Brain pericyte (primary cell): ENCODE results near the gene GBA3.

Experiments used
- DNase-seq: peaks from one replicate; pipeline ENCODE4 v3.0.0-alpha.2; 2012; ENCODE audit warnings: low read depth, low spot score

The GBA3 gene

GRCh38 chr4:22780797-22781196 lies 88.1 kb downstream of the GBA3 start:
- no peak for DNase-seq

GRCh38 chr4:22787753-22788375 lies 95.1 kb downstream of the GBA3 start:
- DNase-seq = no peak

- no peak for DNase-seq
Observed at GRCh38 chr4:22790631-22791030, 97.9 kb downstream of the GBA3 start.

- DNase-seq = no peak
Observed at GRCh38 chr4:22794732-22795131, 102.0 kb downstream of the GBA3 start.

GRCh38 chr4:22801391-22801790 lies 108.7 kb downstream of the GBA3 start:
- no peak for DNase-seq

GRCh38 chr4:22802876-22803275 lies 110.1 kb downstream of the GBA3 start:
- DNase-seq = no peak

GRCh38 chr4:22803512-22803911 lies 110.8 kb downstream of the GBA3 start:
- DNase-seq = no peak

GRCh38 chr4:22814906-22815305 lies 122.2 kb downstream of the GBA3 start:
- DNase-seq = no peak

GRCh38 chr4:22824091-22824490 lies 131.4 kb downstream of the GBA3 start:
- DNase-seq = no peak

GRCh38 chr4:22842360-22843018 lies 149.8 kb downstream of the GBA3 start:
- DNase-seq = no peak

- no peak for DNase-seq
Observed at GRCh38 chr4:22848332-22848731, 155.6 kb downstream of the GBA3 start.

GRCh38 chr4:22850055-22850454 lies 157.3 kb downstream of the GBA3 start:
- DNase-seq = no peak

GRCh38 chr4:22850630-22851029 lies 157.9 kb downstream of the GBA3 start:
- DNase-seq = no peak

- DNase-seq = no peak
Observed at GRCh38 chr4:22857411-22857810, 164.7 kb downstream of the GBA3 start.

- DNase-seq = no peak
Observed at GRCh38 chr4:22859318-22859717, 166.6 kb downstream of the GBA3 start.
